HFF-Myc (cell line): ENCODE results near the gene SLC51B.

Source experiments
- DNase-seq: peaks from one replicate; pipeline ENCODE4 v3.0.0-alpha.2; 2011; ENCODE audit warnings: low read depth; ENCODE audit errors: extremely low read depth
- H3K4me3 ChIP-seq: replicated peaks from 2 replicates; pipeline ENCODE4 v1.5.1; 2011; ENCODE audit warnings: low read depth, mild to moderate bottlenecking, control low read depth, low read length
- CTCF ChIP-seq: IDR thresholded peaks from 2 replicates; pipeline ENCODE4 v1.5.1; 2012; ENCODE audit warnings: mild to moderate bottlenecking, low read depth, low read length, control low read depth; ENCODE audit errors: missing control alignments

The SLC51B gene

DNA sequence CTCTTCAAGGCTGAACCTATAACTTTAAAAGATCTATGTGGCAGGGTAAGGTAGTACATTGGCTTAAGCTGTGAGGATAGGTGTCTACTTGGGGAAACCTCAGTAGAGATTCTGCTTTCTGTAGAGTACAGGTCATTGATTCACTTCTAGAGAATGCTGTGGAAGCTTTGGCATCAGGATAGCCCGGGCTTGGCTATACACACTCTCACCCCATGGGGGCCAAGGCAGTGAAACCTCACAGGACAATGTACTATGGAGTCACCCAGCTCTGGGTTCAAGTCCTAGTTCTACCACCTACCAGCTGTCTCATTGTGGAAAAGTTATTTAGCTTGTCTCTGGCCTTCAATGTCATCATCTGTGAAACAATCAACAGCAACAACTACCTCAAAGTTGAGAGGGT is 24.8 kb upstream of the SLC51B start:
- no peak for DNase-seq
- no peak for TF ChIP-seq CTCF
- no peak overlapping the region for H3K4me3 ChIP-seq

- no peak overlapping the region for H3K4me3 ChIP-seq
- DNase-seq, result no peak
- no peak for TF ChIP-seq CTCF
Measured at GRCh38 chr15:65021488-65021887, 23.7 kb upstream of the SLC51B start.

- no peak overlapping the region for H3K4me3 ChIP-seq
- DNase-seq, result no peak
- TF ChIP-seq CTCF, result no peak
Measured at GRCh38 chr15:65026756-65027155, 18.4 kb upstream of the SLC51B start.

DNA sequence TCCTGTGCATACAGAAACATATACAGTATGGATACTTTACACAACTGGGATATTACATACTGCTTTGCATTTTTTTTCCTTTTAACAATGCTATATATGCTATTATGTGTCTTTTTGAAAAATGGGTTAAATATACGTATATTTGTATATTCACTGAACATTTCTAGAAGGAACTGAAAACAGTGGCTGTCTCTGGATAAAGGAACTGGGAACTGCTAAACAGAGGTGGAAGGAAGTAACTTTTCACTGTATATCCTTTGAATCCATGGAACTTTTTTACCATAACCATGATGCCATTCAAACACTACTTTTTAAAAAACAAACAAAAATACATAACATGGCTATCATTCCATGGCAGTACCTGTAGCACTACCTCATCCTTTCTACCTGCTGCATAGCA is 17.6 kb upstream of the SLC51B start:
- peak overlapping the region; percentile 93 for H3K4me3 ChIP-seq
- DNase-seq, result no peak
- no peak for TF ChIP-seq CTCF

DNA sequence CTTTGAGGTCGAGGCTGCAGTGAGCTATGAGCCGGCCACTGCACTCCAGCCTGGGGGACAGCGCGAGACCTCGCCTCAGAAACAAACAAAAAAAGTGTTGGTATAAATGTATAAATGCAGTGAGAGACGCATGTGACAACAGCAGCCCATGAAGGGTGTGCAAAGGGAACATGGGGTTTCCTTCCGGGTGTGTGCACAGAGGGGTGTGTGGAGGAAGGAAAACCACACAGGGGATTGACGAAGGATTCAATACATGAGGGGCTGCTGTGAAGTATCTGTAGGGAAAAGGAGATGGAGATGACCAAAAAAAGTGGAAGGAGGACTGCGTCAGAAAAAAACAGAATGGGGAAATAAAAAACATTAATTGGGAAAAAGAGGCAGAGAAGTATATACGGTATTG is 16.8 kb upstream of the SLC51B start:
- TF ChIP-seq CTCF, result no peak
- DNase-seq, result no peak
- H3K4me3 ChIP-seq, result peak overlapping the region; percentile 93

GRCh38 chr15:65028921-65029735 is 16.1 kb upstream of the SLC51B start, which contains the start of gene MTFMT:
TSS of gene MTFMT (minus strand) at chr15:65029639. CDS start at chr15:65029613, 26 bp downstream.
- H3K4me3 ChIP-seq, result peak within 1 kb of the TSS; percentile 93
- no peak for TF ChIP-seq CTCF
- no peak for DNase-seq
